ENCODE measurements around the gene CENPB. TPM values are rescaled to one million over a fixed set of nuclear protein-coding genes. Genes with fewer than 3 reads are reported as not detected.

Gene CENPB
- total RNA-seq, 6 donors from 2014 or later = 56.6 to 125 (median 89.7) TPM

DNA sequence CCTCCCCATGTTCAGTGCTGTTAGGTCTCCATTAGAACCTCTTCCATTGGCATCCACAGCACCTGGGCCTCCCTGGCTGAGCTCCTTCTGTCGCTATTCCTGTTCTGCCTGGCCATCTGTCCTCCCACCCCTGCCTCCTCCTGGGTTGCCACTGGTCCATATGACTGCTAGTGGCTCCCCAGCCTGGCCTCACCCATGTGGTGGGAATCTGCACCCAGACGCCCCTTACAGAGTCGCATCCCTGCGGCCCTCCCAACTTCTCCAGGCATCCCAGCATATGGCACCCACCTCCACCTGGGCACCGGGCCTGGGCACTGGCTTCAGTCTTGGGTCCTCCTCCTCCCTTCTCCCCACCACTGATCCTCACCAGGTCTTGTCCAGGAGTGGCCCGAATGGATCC lies 17.3 kb upstream of the CENPB start:
- ATAC-seq (ENCODE audit: low FRiP score in 2 of 2) (no peak), DNase-seq (peak in 1 of 2 donors; percentile 26)
- Histone ChIP-seq H3K36me3 (peaks cover 4 to 70% (median 65%) of the 10 kb centered on the region in 4 donors), H3K27ac (peak overlapping the region; percentile 91 to 98 (median 96)), H3K27me3 (no peaks in the 10 kb centered on the region), H3K4me3 (no peak overlapping the region), H3K4me1 (peaks cover 82 to 100% (median 93%) of the 10 kb centered on the region in 4 donors), H3K9me3 (no peaks in the 10 kb centered on the region)
- TF ChIP-seq EP300 (IDR thresholded peaks at IDR 0.05) = no peak
- WGBS, 2 donors = 78 to 93% methylated on average over 5 to 6 of the region's 6 CpGs

- Histone ChIP-seq H3K27ac (peak overlapping the region; percentile 91 to 98 (median 96)), H3K9me3 (no peaks in the 10 kb centered on the region), H3K4me1 (peaks cover 84 to 100% (median 96%) of the 10 kb centered on the region in 4 donors), H3K4me3 (no peak overlapping the region), H3K36me3 (peaks cover 4 to 74% (median 68%) of the 10 kb centered on the region in 4 donors), H3K27me3 (no peaks in the 10 kb centered on the region)
- ATAC-seq (ENCODE audit: low FRiP score in 2 of 2) (no peak), DNase-seq (peak in 1 of 2 donors; percentile 55)
- no peak for TF ChIP-seq POLR2A (IDR thresholded peaks at IDR 0.05)
- no peak for TF ChIP-seq POLR2AphosphoS5 (IDR thresholded peaks at IDR 0.05)
- TF ChIP-seq CTCF (IDR thresholded peaks at IDR 0.05) = no peak
- no peak for TF ChIP-seq EP300 (IDR thresholded peaks at IDR 0.05)
- WGBS, 2 donors = 94 to 96% methylated on average over 10 to 14 of the region's 14 CpGs
Measured at GRCh38 chr20:3803289-3803688, 16.7 kb upstream of the CENPB start.

DNA sequence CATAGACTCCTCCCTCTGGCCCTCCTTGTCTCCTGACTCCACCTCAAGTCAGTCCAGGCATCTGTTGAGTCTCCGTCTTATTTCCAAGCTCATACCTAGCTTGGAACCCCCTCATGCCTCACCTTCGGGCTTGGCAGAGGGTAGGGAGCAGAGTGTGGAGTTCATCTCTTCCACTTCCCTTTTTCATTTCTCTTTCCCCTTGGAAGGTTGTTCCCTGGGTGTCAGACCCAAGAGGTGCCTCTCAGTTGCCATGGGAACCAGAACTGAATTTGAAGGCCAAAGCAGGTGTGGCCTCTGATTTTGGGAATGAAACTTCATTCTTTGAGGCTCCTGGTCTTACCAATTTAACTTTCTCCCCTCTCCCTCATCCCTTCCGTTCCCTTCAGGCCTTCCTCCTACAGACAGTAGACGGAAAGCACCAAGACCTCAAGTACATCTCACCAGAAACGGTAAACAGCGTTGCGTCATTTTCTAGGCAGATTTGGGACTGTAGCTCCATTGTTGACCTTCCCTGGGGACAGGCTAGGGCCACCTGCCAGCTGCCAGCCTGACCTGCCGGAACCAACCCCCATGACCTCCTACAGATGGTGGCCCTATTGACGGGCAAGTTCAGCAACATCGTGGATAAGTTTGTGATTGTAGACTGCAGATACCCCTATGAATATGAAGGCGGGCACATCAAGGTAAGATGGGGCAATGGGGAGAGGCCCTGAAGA lies 16.1 kb upstream of the CENPB start:
- peak in 1 of 2 donors; percentile 66 for TF ChIP-seq POLR2AphosphoS5 (IDR thresholded peaks at IDR 0.05)
- peak in 1 of 4 donors; percentile 17 for TF ChIP-seq POLR2A (IDR thresholded peaks at IDR 0.05)
- no peak for TF ChIP-seq CTCF (IDR thresholded peaks at IDR 0.05)
- TF ChIP-seq EP300 (IDR thresholded peaks at IDR 0.05) = peak in 1 of 4 donors; percentile 74
- ATAC-seq (ENCODE audit: low FRiP score in 2 of 2) (no peak), DNase-seq (peak; percentile 24 to 84)
- Histone ChIP-seq H3K4me1 (peaks cover 81 to 100% (median 97%) of the 10 kb centered on the region in 4 donors), H3K27ac (peak overlapping the region; percentile 91 to 98 (median 96)), H3K4me3 (no peak overlapping the region), H3K9me3 (no peaks in the 10 kb centered on the region), H3K27me3 (no peaks in the 10 kb centered on the region), H3K36me3 (peaks cover 4 to 75% (median 68%) of the 10 kb centered on the region in 4 donors)
- 62 to 70% methylated on average over 9 to 11 of the region's 11 CpGs for WGBS, 2 donors

DNA sequence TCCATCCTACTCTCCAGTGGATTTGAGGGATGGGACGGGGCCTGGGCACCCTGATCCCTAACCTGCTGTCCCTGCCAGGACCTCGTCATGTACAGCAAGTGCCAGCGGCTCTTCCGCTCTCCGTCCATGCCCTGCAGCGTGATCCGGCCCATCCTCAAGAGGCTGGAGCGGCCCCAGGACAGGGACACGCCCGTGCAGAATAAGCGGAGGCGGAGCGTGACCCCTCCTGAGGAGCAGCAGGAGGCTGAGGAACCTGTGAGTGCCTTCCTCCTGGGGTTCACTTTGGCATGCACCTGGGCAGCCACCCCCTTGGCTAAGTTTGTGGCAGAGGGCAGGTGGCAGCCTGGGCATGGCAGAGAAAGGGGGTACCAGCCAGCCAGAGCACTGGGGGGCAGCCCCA lies 15.3 kb upstream of the CENPB start:
- ATAC-seq (ENCODE audit: low FRiP score in 2 of 2) (no peak), DNase-seq (peak; percentile 58 to 71)
- Histone ChIP-seq H3K4me3 (no peak overlapping the region), H3K27ac (peak overlapping the region; percentile 13 to 98 (median 96)), H3K36me3 (peaks cover 4 to 75% (median 68%) of the 10 kb centered on the region in 4 donors), H3K27me3 (no peaks in the 10 kb centered on the region), H3K4me1 (peaks cover 81 to 100% (median 96%) of the 10 kb centered on the region in 4 donors), H3K9me3 (no peaks in the 10 kb centered on the region)
- 91 to 98% methylated on average over 12 to 13 of the region's 13 CpGs for WGBS, 2 donors
- no peak for TF ChIP-seq POLR2A (IDR thresholded peaks at IDR 0.05)
- TF ChIP-seq POLR2AphosphoS5 (IDR thresholded peaks at IDR 0.05) = peak; percentile 16 to 41

GRCh38 chr20:3801299-3801698 lies 14.8 kb upstream of the CENPB start:
- peaks cover 4 to 75% (median 68%) of the 10 kb centered on the region in 4 donors for H3K36me3 ChIP-seq
- H3K4me1 ChIP-seq = peaks cover 82 to 100% (median 94%) of the 10 kb centered on the region in 4 donors
- no peak for ATAC-seq (ENCODE audit: low FRiP score in 2 of 2)
- no peak for DNase-seq
- TF ChIP-seq POLR2A (IDR thresholded peaks at IDR 0.05) (no peak), EP300 (IDR thresholded peaks at IDR 0.05) (no peak), CTCF (IDR thresholded peaks at IDR 0.05) (no peak), POLR2AphosphoS5 (IDR thresholded peaks at IDR 0.05) (no peak)
- no peak overlapping the region for H3K4me3 ChIP-seq
- whole genome bisulfite sequencing, 2 donors = 77 to 97% methylated on average over 4 of the region's 4 CpGs
- H3K9me3 ChIP-seq = no peaks in the 10 kb centered on the region
- no peaks in the 10 kb centered on the region for H3K27me3 ChIP-seq
- H3K27ac ChIP-seq = peak overlapping the region; percentile 13 to 98 (median 96)
